ENCODE measurements around the gene YIPF2. TPM values are rescaled to one million over a fixed set of nuclear protein-coding genes. Genes with fewer than 3 reads are reported as not detected.

Gene YIPF2
- polyA plus RNA-seq, 3 donors, result 12.3 to 25.2 (median 15.5) TPM

- intact Hi-C loops (cut with micrococcal nuclease), result no loop called here
- Histone ChIP-seq H3K4me2 (replicated peaks; ENCODE audit: extremely low read depth, low read length, poor library complexity, severe bottlenecking) (no peak overlapping the region), H3K9me3 (replicated peaks in 1 of 2; ENCODE audit: control insufficient read depth in 1 of 2, insufficient read depth in 1 of 2, low read length in 2 of 2) (no peaks in the 10 kb centered on the region), H3K4me3 (replicated peaks in 1 of 3; ENCODE audit: low read depth in 2 of 3, low read length in 3 of 3) (no peak overlapping the region), H2AFZ (ENCODE audit: insufficient read depth, low read depth, low read length, poor library complexity, severe bottlenecking) (no peak overlapping the region), H4K20me1 (ENCODE audit: insufficient read depth, low read length) (peaks cover 92% of the 10 kb centered on the region), H3K4me1 (ENCODE audit: control insufficient read depth in 1 of 2, insufficient read depth in 2 of 2, low read length in 2 of 2) (peaks cover 13 to 16% of the 10 kb centered on the region in 2 donors), H3K27ac (ENCODE audit: low read depth in 1 of 2, low read length in 2 of 2) (peak overlapping the region in 1 of 2 donors; percentile 3), H3K9ac (ENCODE audit: insufficient read depth, low read length, poor library complexity, severe bottlenecking) (no peak overlapping the region), H3K79me2 (ENCODE audit: insufficient read depth, low read length) (peaks cover 94% of the 10 kb centered on the region), H3K27me3 (ENCODE audit: control insufficient read depth in 2 of 2, insufficient read depth in 2 of 2, low read length in 2 of 2) (no peaks in the 10 kb centered on the region), H3K36me3 (replicated peaks in 1 of 2; ENCODE audit: control insufficient read depth in 1 of 2, insufficient read depth in 2 of 2, low read length in 2 of 2) (peaks cover 0 to 4% of the 10 kb centered on the region in 2 donors)
- Mint-ChIP-seq H3K4me3 (no peak overlapping the region), H3K27me3 (ENCODE audit: low read depth in 3 of 3) (no peaks in the 10 kb centered on the region), H3K27ac (peak overlapping the region in 4 of 7 donors; percentile 14 to 69 (median 66)), H3K9me3 (peaks cover 0 to 7% (median 0%) of the 10 kb centered on the region in 7 donors), H3K36me3 (peaks cover 1 to 16% of the 10 kb centered on the region in 2 donors), H3K4me1 (peaks cover 40% of the 10 kb centered on the region)
- TF ChIP-seq CTCF (IDR thresholded peaks at IDR 0.05), result no peak
- 100% methylated on average over 7 of the region's 19 CpGs for WGBS (ENCODE audit: insufficient coverage)
- no peak for DNase-seq
These were observed 47.9 kb upstream of the YIPF2 start for GRCh38 chr19:10976131-10976892.

- no peaks in the 10 kb centered on the region for H3K36me3 ChIP-seq (replicated peaks in 1 of 2; ENCODE audit: control insufficient read depth in 1 of 2, insufficient read depth in 2 of 2, low read length in 2 of 2)
- H3K9me3 Mint-ChIP-seq, result peaks cover 0 to 7% (median 0%) of the 10 kb centered on the region in 7 donors
These were observed 47.1 kb upstream of the YIPF2 start for GRCh38 chr19:10975374-10976130.

More at GRCh38 chr19:10975374-10976130, 47.1 kb upstream of the YIPF2 start:
- intact Hi-C loops (cut with micrococcal nuclease), result no loop called here
- Histone ChIP-seq H3K9ac (ENCODE audit: insufficient read depth, low read length, poor library complexity, severe bottlenecking) (no peak overlapping the region), H3K9me3 (replicated peaks in 1 of 2; ENCODE audit: control insufficient read depth in 1 of 2, insufficient read depth in 1 of 2, low read length in 2 of 2) (no peaks in the 10 kb centered on the region), H4K20me1 (ENCODE audit: insufficient read depth, low read length) (peaks cover 92% of the 10 kb centered on the region), H3K4me1 (ENCODE audit: control insufficient read depth in 1 of 2, insufficient read depth in 2 of 2, low read length in 2 of 2) (peaks cover 10 to 13% of the 10 kb centered on the region in 2 donors), H3K4me2 (replicated peaks; ENCODE audit: extremely low read depth, low read length, poor library complexity, severe bottlenecking) (no peak overlapping the region), H3K27me3 (ENCODE audit: control insufficient read depth in 2 of 2, insufficient read depth in 2 of 2, low read length in 2 of 2) (no peaks in the 10 kb centered on the region), H3K4me3 (replicated peaks in 1 of 3; ENCODE audit: low read depth in 2 of 3, low read length in 3 of 3) (no peak overlapping the region), H2AFZ (ENCODE audit: insufficient read depth, low read depth, low read length, poor library complexity, severe bottlenecking) (no peak overlapping the region), H3K27ac (ENCODE audit: low read depth in 1 of 2, low read length in 2 of 2) (peak overlapping the region in 1 of 2 donors; percentile 3), H3K79me2 (ENCODE audit: insufficient read depth, low read length) (peaks cover 94% of the 10 kb centered on the region)
- Mint-ChIP-seq H3K27me3 (ENCODE audit: low read depth in 3 of 3) (no peaks in the 10 kb centered on the region), H3K27ac (peak overlapping the region in 3 of 7 donors; percentile 14 to 69 (median 65)), H3K36me3 (peaks cover 1 to 12% of the 10 kb centered on the region in 2 donors), H3K4me3 (no peak overlapping the region), H3K4me1 (peaks cover 41% of the 10 kb centered on the region)
- 95% methylated on average over 16 of the region's 19 CpGs for WGBS (ENCODE audit: insufficient coverage)
- TF ChIP-seq CTCF (IDR thresholded peaks at IDR 0.05), result no peak
- no peak for DNase-seq
